ENCODE data around the gene FER.
"Not testable (repeated sequence)": the region's sequence is repeated elsewhere in the genome, so short reads cannot be mapped to it uniquely, and the experiment has no call there.

The FER gene

DNA sequence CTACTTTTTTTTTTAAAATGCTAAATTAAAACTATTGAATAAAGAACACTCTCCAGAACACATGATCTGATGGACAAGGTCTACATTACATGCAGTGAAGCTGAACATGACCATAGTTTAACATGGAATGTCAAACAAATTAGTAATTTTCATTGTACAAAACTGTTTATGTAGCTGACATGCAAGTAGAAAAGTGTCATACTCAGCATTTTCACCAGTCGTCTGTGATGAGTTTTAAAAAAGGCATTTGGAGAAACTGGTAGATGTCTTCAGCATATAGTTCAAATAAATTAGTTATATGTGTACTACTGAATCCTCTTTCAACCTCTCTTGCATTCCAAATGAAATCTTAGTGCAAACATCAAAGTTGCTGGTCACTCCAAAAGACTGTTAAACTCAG, 301.9 kb downstream of the FER start:
- H3K4me1 ChIP-seq (ENCODE audit: low read length), result peaks cover 19% of the 10 kb centered on the region
- no peak overlapping the region for H3K4me3 ChIP-seq (ENCODE audit: low read length)
- H2AFZ ChIP-seq (ENCODE audit: low read depth, low read length), result no peak overlapping the region
- no peak overlapping the region for H3K27ac ChIP-seq (ENCODE audit: low read length)
- H3K27me3 ChIP-seq (ENCODE audit: low read depth, low read length), result no peaks in the 10 kb centered on the region
- no peak for TF ChIP-seq EZH2phosphoT487 (IDR thresholded peaks at IDR 0.05; ENCODE audit: low read depth)
- TF ChIP-seq, protein P1, sequence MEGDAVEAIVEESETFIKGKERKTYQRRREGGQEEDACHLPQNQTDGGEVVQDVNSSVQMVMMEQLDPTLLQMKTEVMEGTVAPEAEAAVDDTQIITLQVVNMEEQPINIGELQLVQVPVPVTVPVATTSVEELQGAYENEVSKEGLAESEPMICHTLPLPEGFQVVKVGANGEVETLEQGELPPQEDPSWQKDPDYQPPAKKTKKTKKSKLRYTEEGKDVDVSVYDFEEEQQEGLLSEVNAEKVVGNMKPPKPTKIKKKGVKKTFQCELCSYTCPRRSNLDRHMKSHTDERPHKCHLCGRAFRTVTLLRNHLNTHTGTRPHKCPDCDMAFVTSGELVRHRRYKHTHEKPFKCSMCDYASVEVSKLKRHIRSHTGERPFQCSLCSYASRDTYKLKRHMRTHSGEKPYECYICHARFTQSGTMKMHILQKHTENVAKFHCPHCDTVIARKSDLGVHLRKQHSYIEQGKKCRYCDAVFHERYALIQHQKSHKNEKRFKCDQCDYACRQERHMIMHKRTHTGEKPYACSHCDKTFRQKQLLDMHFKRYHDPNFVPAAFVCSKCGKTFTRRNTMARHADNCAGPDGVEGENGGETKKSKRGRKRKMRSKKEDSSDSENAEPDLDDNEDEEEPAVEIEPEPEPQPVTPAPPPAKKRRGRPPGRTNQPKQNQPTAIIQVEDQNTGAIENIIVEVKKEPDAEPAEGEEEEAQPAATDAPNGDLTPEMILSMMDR (IDR thresholded peaks at IDR 0.05; ENCODE audit: low read depth, low read length), result no peak
- no peaks in the 10 kb centered on the region for H3K9me3 ChIP-seq (ENCODE audit: insufficient read depth, low read length)
- no peaks in the 10 kb centered on the region for H3K36me3 ChIP-seq (replicated peaks; ENCODE audit: low read depth, low read length)
- no peaks in the 10 kb centered on the region for H3K79me2 ChIP-seq (ENCODE audit: low read length)
- H3K4me2 ChIP-seq (ENCODE audit: low read length), result no peak overlapping the region
- H4K20me1 ChIP-seq (ENCODE audit: insufficient read depth, low read length), result no peaks in the 10 kb centered on the region
- no peak overlapping the region for H3K9ac ChIP-seq (ENCODE audit: low read length)

DNA sequence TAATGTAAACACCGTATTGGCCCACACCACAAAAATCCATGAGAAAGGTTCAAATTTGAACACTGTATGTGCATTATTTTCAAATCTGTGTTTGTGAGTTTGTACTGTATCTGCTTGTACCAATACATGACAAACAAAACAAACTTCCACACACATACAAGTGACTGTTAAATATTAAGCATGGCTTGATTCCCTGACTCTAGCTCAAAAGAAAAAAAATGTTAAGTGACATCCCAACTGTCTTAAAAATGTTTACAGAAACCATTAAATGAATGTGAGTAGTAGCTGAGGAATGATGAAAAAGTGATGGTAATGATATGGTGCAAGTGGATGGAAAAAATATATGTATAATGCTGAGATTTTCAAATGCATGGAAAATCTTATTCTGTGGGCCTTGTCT, 302.6 kb downstream of the FER start:
- H3K4me2 ChIP-seq (ENCODE audit: low read length); H3K27ac ChIP-seq (ENCODE audit: low read length); H2AFZ ChIP-seq (ENCODE audit: low read depth, low read length): not testable (repeated sequence)

DNA sequence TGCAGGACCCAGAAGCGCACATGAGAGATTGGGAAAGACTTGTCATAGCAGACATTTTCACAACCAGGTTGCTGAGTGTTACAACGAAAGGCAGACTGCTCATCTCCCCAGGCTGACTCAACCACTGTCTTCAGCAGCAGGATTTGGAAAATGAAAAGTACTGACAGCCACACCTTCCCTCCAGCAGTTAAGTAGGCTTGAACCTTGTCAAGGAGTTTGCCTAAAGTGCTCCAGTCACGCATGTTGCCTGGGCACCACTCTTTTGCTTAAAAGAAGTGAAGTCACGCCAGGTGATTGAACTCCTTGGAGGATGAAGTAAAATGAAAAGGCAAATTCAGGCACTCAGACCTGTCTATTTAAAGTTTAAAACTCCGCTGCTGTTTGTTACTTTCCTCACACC, 304.5 kb downstream of the FER start:
- H3K36me3 ChIP-seq (replicated peaks; ENCODE audit: low read depth, low read length); H3K9ac ChIP-seq (ENCODE audit: low read length); H3K79me2 ChIP-seq (ENCODE audit: low read length); H3K27ac ChIP-seq (ENCODE audit: low read length); H2AFZ ChIP-seq (ENCODE audit: low read depth, low read length); H3K27me3 ChIP-seq (ENCODE audit: low read depth, low read length); H3K4me2 ChIP-seq (ENCODE audit: low read length); H3K4me3 ChIP-seq (ENCODE audit: low read length); H3K9me3 ChIP-seq (ENCODE audit: insufficient read depth, low read length); H4K20me1 ChIP-seq (ENCODE audit: insufficient read depth, low read length): not testable (repeated sequence)
- H3K4me1 ChIP-seq (ENCODE audit: low read length), result peaks cover 24% of the 10 kb centered on the region

More for the DNA sequence above, 302.6 kb downstream of the FER start:
- not testable (repeated sequence) for H3K36me3 ChIP-seq (replicated peaks; ENCODE audit: low read depth, low read length); H4K20me1 ChIP-seq (ENCODE audit: insufficient read depth, low read length); H3K79me2 ChIP-seq (ENCODE audit: low read length); H3K9ac ChIP-seq (ENCODE audit: low read length); H3K27me3 ChIP-seq (ENCODE audit: low read depth, low read length); H3K9me3 ChIP-seq (ENCODE audit: insufficient read depth, low read length); H3K4me3 ChIP-seq (ENCODE audit: low read length)
- peaks cover 24% of the 10 kb centered on the region for H3K4me1 ChIP-seq (ENCODE audit: low read length)

DNA sequence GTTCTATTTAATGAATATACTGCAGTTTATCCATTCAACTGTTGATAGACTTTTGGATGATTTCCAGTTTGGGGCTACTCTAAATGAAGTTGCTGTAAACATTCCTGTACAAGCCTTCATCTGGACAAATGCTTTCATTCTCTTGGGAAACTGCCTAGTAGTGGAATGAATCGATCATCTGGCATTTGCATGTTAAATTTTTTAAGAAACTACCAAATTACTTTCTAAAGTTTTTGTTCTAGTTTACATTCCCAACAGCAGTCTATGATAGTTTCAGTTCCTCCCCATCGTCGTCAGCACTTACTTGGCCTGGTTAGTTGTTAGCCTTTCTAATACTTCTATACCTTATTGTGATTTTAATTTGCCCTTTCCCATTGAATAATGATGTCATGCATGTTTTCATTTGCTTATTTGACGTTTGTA, 306.3 kb downstream of the FER start:
- H3K4me3 ChIP-seq (ENCODE audit: low read length), result peak overlapping the region; percentile 74
- H3K9me3 ChIP-seq (ENCODE audit: insufficient read depth, low read length), result no peaks in the 10 kb centered on the region
- no peak overlapping the region for H2AFZ ChIP-seq (ENCODE audit: low read depth, low read length)
- peaks cover 7% of the 10 kb centered on the region for H3K36me3 ChIP-seq (replicated peaks; ENCODE audit: low read depth, low read length)
- no peaks in the 10 kb centered on the region for H4K20me1 ChIP-seq (ENCODE audit: insufficient read depth, low read length)
- H3K9ac ChIP-seq (ENCODE audit: low read length), result peak overlapping the region; percentile 31; the same call in 1 of the 2 replicates
- peaks cover 24% of the 10 kb centered on the region for H3K4me1 ChIP-seq (ENCODE audit: low read length)
- peak overlapping the region; percentile 82 for H3K27ac ChIP-seq (ENCODE audit: low read length)
- H3K27me3 ChIP-seq (ENCODE audit: low read depth, low read length), result no peaks in the 10 kb centered on the region
- H3K79me2 ChIP-seq (ENCODE audit: low read length), result no peaks in the 10 kb centered on the region
- no peak for TF ChIP-seq EZH2phosphoT487 (IDR thresholded peaks at IDR 0.05; ENCODE audit: low read depth)
- TF ChIP-seq, protein P1 (IDR thresholded peaks at IDR 0.05; ENCODE audit: low read depth, low read length), result no peak
- H3K4me2 ChIP-seq (ENCODE audit: low read length), result peak overlapping the region; percentile 73

DNA sequence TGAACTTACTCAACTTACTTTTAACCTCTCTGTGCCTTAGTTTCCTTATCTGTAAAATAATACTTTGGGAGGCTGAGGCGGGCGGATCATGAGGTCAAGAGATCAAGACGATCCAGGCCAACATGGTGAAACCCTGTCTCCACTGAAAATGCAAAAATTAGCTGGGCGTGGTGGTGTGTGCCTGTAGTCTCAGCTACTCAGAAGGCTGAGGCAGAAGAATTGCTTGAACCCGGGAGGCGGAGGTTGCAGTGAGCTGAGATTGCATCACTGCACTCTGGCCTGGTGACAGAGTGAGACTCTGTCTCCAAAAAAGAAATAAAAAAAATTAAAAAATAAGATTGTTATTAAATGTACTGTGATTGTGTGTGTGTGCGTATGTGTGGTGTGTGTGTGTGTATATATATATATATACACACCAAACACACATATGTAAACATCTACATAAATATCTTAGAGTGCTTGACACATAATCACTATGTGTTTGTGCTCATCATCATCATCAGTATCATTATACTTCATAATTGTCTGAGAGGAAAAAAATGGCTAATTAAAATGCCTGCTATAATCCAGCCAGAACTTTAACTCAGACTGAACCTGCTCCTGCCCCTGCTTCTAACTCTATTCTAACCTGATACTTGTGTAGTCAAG, 312.8 kb downstream of the FER start:
- Histone ChIP-seq H3K4me3 (ENCODE audit: low read length) (no peak overlapping the region), H3K4me2 (ENCODE audit: low read length) (no peak overlapping the region), H3K36me3 (replicated peaks; ENCODE audit: low read depth, low read length) (peaks cover 4% of the 10 kb centered on the region), H3K9ac (ENCODE audit: low read length) (no peak overlapping the region), H3K79me2 (ENCODE audit: low read length) (no peaks in the 10 kb centered on the region), H2AFZ (ENCODE audit: low read depth, low read length) (no peak overlapping the region), H3K27ac (ENCODE audit: low read length) (no peak overlapping the region), H3K4me1 (ENCODE audit: low read length) (peaks cover 7% of the 10 kb centered on the region), H4K20me1 (ENCODE audit: insufficient read depth, low read length) (no peaks in the 10 kb centered on the region), H3K9me3 (ENCODE audit: insufficient read depth, low read length) (no peaks in the 10 kb centered on the region), H3K27me3 (ENCODE audit: low read depth, low read length) (no peaks in the 10 kb centered on the region)
- no peak for TF ChIP-seq EZH2phosphoT487 (IDR thresholded peaks at IDR 0.05; ENCODE audit: low read depth)
- TF ChIP-seq, protein P1 (IDR thresholded peaks at IDR 0.05; ENCODE audit: low read depth, low read length), result no peak
